ENCODE measurements around the gene GJB5.

GJB5 gene

DNA sequence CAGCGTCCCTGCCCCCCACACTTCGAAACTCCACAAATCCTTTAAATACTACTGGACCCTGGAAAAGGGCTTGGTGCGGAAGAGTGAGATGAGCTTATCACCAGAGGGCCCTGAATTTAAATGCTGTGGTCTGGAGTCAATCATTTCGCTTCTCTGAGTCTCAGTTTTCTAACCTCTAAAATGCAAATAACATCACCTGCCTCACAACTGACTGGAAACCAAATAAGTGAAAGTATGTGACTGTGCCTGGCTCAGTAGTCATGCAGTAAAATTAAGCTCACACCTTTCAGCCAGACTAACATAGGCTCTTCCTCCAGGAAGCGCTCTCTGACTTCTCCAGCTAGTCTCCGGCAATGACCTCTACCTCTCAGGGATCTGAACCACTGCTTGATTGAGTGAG lies 42.1 kb downstream of the GJB5 start:
- no peak for DNase-seq

DNA sequence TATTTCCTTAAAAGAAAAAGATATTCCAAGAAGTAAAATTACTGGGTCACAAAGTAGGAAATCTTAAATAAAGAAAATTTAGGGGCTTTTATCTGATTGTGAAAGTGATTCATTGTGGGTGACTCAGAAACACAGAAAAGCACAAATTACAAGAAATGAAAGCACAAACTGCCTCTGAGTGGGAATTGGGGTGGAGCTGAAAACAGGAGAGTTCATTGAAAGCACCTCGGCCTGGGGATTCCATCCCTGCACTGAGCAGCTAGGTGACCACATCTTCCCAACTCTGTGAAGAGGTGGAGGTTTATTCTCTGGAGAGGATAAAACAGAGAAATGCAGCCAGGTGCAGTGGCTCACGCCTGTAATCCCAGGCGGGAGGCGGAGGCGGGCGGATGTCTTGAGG lies 45.4 kb downstream of the GJB5 start:
- DNase-seq, result no peak

DNA sequence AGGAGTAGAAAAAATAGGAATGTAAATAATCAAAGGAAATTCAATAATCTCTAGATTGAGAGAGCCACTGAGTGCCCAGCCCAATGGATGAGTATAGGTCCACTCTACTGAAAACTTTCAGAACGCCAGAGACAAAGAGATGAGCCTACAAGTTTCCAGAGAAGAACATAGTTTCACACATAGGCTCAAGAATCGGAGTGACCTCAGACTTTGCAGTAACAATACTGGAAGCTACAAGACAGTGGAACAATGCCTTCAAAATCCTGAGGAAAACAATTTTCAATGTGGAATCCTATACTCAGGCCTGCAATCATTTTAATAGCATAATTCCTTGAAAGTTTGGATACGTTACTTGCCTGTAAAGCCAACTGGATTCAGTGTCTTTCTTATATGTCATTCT lies 48.9 kb downstream of the GJB5 start:
- DNase-seq, result no peak

DNA sequence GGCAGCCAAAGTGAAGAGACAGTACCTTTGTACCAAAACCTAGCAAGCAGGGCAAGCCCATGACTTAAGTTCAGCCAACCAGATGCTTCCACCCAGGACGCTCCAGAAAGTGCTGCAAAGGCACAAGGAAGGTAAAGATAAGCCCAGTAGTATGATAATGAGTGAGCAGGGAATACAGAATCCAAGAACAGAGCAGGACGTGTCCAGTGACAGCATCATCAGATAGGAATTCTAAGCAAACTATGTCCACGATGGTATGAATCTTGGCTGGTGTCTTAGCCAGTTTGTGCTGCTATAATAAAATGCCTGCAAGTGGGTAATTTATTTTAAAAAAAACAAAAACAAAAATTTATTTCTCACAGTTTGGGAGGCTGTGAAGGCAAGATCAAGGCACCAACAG lies 51.5 kb downstream of the GJB5 start:
- no peak for DNase-seq

Measured in NCI-H2227 treated with DMSO at 0.1 percent for 48 hours (cell line).